Activated naive CD8-positive, alpha-beta T cell (primary cell): ENCODE results near the gene COPS9.

ENCODE experiments used
- H3K27ac Mint-ChIP-seq: one replicate; pipeline ENCODE4 v1.8.0; 2021; ENCODE audit warnings: mixed read lengths
- H3K27me3 Mint-ChIP-seq: one replicate; pipeline ENCODE4 v1.8.0; 2021; ENCODE audit warnings: mixed read lengths
- H3K36me3 Mint-ChIP-seq: one replicate; pipeline ENCODE4 v1.8.0; 2021; ENCODE audit warnings: mixed read lengths
- H3K4me1 Mint-ChIP-seq: one replicate; pipeline ENCODE4 v1.8.0; 2021; ENCODE audit warnings: low read depth, mixed read lengths
- H3K4me3 Mint-ChIP-seq: one replicate; pipeline ENCODE4 v1.8.0; 2021; ENCODE audit warnings: mild to moderate bottlenecking, mixed read lengths
- H3K9me3 Mint-ChIP-seq: one replicate; pipeline ENCODE4 v1.8.0; 2021; ENCODE audit warnings: low read depth, mixed read lengths

COPS9 gene

DNA sequence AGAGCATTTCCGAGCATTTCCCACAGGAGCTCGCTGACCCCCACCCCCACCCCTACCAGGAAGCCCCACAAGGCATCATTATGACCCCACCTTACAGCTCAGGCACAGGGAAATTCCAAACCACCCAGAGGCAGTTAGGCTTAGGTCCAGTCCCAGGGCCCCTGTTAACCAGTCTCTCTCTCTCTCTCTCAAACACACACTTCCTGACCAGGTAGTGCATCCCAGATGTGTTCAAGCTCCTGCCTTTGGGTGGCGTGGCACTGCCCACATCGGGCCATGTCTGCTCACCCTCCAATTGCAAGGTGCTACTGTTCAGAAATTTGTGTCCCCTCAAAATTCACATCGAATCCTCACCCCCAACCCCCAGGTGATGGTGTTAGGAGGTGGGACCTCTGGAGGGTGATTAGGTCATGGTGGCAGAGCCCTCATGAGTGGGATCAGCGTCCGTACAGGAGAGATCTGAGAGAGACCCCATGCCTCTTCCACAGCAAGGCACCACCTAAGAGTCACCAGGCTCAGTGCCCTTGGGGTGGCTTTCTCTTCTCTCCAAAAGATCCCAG, 8.8 kb downstream of the COPS9 start:
- peaks cover 11% of the 10 kb centered on the region for H3K36me3 Mint-ChIP-seq
- H3K27ac Mint-ChIP-seq, result no peak overlapping the region
- no peak overlapping the region for H3K4me3 Mint-ChIP-seq
- H3K4me1 Mint-ChIP-seq, result no peaks in the 10 kb centered on the region
- H3K27me3 Mint-ChIP-seq, result no peaks in the 10 kb centered on the region
- H3K9me3 Mint-ChIP-seq, result no peaks in the 10 kb centered on the region

DNA sequence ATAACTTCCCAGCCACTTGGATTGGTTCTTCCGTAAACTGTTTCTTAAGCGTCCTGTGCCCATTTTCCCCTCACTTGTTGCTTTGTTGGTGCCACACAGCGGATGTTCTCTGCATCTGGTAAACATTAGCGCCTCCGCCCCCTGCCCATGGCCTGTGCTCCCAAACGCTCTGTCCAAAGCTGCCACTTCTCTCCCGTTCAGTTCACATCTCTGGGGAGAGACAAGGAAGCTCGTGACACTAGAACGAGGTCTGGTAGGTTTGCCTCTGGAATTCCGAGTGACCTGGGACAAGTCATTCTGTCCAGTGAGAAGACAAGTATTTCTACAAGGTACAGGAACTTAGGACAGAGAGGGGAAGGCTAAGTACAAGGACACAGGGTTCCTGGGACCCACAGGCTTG, 9.4 kb downstream of the COPS9 start:
- peaks cover 2% of the 10 kb centered on the region for H3K4me1 Mint-ChIP-seq
- no peaks in the 10 kb centered on the region for H3K9me3 Mint-ChIP-seq
- peaks cover 9% of the 10 kb centered on the region for H3K36me3 Mint-ChIP-seq
- H3K27ac Mint-ChIP-seq, result no peak overlapping the region
- no peaks in the 10 kb centered on the region for H3K27me3 Mint-ChIP-seq
- H3K4me3 Mint-ChIP-seq, result no peak overlapping the region

DNA sequence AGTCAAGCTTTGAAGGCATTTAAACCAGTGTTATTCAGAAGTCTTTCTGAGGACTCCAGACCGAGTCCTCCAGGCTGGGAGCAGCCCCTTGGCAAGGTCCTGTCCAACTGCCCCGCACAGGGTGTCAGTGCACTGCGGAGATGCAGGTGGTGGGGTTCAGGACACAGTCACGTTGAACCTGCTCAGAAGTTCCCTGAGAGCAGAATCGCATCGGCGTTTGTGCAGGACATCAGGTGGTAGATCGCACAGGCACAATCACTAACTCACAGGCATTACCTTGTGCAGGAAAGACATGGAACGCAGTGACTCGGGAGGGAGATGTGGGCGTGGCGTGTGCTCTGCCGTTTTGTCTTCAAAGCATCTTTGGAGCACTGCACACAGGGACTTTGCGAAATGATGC, 10.4 kb downstream of the COPS9 start:
- H3K4me1 Mint-ChIP-seq, result peaks cover 8% of the 10 kb centered on the region
- H3K36me3 Mint-ChIP-seq, result peaks cover 9% of the 10 kb centered on the region
- no peaks in the 10 kb centered on the region for H3K9me3 Mint-ChIP-seq
- no peak overlapping the region for H3K27ac Mint-ChIP-seq
- no peak overlapping the region for H3K4me3 Mint-ChIP-seq
- H3K27me3 Mint-ChIP-seq, result no peaks in the 10 kb centered on the region

DNA sequence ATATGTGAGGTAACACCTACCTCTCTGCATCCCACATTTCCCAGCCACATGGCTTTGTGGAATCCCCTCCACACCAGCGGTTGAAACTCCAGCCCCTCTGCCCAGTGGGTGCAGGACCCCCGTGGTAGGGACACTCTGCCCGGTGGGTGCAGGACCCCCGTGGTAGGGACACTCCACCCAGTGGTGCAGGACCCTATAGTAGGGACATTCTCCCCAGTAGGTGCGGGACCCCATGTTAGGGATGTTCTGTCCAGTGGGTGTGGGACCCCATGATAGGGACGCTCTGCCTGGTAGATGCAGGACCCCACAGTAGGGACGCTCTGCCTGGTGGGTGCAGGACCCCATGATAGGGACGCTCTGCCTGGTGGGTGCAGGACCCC, 11.5 kb downstream of the COPS9 start:
- H3K27ac Mint-ChIP-seq, result no peak overlapping the region
- H3K36me3 Mint-ChIP-seq, result peaks cover 9% of the 10 kb centered on the region
- no peak overlapping the region for H3K4me3 Mint-ChIP-seq
- no peaks in the 10 kb centered on the region for H3K27me3 Mint-ChIP-seq
- no peaks in the 10 kb centered on the region for H3K9me3 Mint-ChIP-seq
- peaks cover 8% of the 10 kb centered on the region for H3K4me1 Mint-ChIP-seq

DNA sequence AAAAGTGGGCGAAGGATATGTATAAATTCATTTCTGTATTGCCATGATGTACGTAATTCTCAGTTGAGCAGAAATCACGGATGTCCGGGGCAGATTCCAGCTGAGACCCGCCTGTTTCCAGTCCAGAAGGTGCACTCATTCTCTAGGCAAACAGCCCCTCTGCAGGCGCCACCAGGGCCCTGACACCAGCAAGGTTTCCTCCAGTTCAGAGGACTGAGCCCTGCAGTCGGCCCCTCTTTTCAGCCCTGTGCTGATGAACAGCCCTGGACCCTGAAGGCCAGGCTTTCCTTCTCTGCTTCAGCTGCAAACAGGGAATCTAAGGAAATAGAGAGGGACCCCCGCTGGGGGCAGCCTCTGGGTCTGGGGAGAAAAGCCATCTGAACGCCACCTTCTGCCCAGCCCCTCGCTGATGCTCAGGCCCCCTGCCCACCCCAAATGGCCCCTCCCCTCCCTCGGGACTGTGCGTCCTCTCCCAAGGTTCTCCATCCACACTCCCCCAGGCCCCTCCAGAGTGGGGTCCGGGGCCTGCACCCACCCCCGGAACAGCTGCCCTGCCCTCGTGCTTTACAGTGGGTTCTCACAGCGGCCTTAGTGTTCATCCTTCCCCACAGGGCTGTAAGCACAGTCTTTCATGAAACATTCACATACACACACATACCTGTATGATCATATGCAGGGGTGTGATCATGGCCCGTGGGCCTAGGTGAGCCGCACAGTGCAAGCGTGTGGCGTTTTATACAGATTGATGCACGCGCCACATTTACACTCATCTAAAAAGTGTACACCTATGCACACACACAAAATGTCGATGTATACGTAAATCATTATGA, 12.1 kb downstream of the COPS9 start:
- H3K36me3 Mint-ChIP-seq, result peaks cover 9% of the 10 kb centered on the region
- H3K27ac Mint-ChIP-seq, result no peak overlapping the region
- H3K4me1 Mint-ChIP-seq, result peaks cover 8% of the 10 kb centered on the region
- H3K9me3 Mint-ChIP-seq, result no peaks in the 10 kb centered on the region
- peaks cover 1% of the 10 kb centered on the region for H3K27me3 Mint-ChIP-seq
- no peak overlapping the region for H3K4me3 Mint-ChIP-seq

DNA sequence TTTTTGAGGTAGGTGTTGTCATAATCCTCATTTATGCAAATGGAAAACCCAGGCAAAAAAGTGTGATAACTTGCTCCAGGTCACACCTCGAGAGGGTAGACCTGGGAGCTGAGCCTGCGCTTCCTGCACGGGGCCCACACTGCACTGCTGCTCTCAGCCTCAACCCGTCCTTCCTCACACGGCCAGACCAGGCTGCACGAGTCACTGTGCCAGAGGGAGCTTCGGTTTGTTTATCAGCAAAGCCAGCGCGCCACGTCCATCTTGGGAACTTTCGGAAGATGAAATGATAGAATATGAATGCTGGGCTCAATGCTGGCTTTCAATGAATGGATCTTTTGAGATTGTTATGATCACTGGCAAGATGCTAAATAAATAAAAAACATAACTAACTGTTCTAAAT, 14.4 kb downstream of the COPS9 start:
- H3K4me1 Mint-ChIP-seq, result peaks cover 8% of the 10 kb centered on the region
- peaks cover 1% of the 10 kb centered on the region for H3K27me3 Mint-ChIP-seq
- H3K36me3 Mint-ChIP-seq, result peaks cover 7% of the 10 kb centered on the region

DNA sequence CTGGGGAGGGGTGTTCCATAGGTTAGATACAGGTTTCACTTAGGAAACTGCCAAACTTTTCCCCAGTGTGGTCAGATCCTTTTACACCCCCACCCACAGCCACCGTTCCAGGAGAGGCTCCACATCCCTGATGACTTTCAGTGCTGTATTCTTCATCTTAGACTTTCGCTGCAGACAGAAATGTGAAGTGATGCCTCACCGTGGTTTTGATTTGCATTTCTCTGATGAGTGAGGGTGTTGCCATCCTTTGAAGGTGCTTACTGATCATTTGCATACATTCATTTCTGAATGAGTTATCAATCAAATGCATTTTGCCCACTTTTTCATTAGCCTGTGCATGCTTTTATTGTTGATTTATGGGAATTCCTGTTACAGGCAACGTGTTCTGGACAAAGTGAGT, 14.9 kb downstream of the COPS9 start:
- Mint-ChIP-seq H3K27ac (no peak overlapping the region), H3K27me3 (peaks cover 1% of the 10 kb centered on the region), H3K4me1 (peaks cover 8% of the 10 kb centered on the region), H3K9me3 (no peaks in the 10 kb centered on the region), H3K36me3 (peaks cover 6% of the 10 kb centered on the region), H3K4me3 (no peak overlapping the region)

More for the DNA sequence above, 14.4 kb downstream of the COPS9 start:
- Mint-ChIP-seq H3K9me3 (no peaks in the 10 kb centered on the region), H3K4me3 (no peak overlapping the region), H3K27ac (no peak overlapping the region)

DNA sequence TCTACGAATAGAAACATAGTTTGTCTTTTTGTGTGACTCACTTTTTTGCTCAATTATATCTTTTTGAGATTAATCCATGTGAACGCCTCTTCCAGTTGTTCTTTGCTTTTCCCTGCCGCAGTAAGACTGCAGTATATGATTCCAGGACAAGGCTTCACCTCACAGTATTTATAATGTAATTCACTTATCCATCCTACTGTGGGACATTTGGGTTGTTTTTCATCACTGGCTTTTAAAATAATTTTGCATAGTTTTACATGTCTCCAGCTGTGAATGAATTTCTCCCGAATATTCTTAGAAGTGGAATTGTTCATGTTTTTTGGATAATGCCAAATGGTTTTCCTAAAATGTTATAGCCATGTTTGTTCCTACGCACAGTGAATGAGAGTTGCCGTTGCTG, 21.9 kb downstream of the COPS9 start:
- Mint-ChIP-seq H3K27me3 (peaks cover 17% of the 10 kb centered on the region), H3K27ac (no peak overlapping the region), H3K4me1 (no peaks in the 10 kb centered on the region), H3K4me3 (no peak overlapping the region), H3K9me3 (no peaks in the 10 kb centered on the region), H3K36me3 (no peaks in the 10 kb centered on the region)

DNA sequence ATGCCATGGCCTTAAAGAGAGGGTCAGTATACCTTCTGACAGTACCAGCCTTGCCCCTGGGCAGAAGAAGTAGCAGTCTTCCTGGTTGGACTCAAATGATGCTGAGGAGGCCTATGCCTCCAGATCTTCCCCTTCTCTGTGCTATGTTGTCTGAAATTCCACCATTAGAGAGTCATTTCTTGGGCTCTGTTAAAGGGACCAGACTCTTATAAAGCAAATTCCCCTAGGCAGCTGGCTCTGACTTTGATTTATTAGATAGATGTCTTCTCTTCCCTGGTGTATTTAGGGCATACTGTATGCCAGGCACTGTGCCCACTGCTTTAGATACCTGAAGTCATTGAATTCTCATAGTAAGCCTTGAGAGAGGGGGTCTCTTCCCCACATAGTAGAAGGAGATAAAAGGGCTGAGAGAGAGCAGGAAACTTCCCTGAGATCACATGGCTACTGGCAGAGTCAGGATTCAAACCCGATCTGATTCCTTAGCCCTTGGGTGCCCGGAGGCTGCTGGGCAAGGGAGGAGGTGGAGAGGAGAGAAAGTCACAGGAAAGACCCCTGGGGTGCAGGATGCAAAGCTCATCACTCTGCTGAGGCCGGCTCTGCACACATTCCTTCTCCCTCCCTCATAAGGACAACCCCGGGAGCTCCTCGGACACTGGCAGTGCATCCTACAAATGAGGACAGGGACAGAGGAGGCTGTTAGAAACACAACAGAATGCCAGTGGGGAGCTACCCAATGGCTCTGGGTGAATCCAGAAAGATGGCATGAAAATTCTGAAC, 23.0 kb downstream of the COPS9 start:
- no peaks in the 10 kb centered on the region for H3K36me3 Mint-ChIP-seq
- H3K4me3 Mint-ChIP-seq, result no peak overlapping the region
- no peaks in the 10 kb centered on the region for H3K4me1 Mint-ChIP-seq
- no peak overlapping the region for H3K27ac Mint-ChIP-seq
- peaks cover 17% of the 10 kb centered on the region for H3K27me3 Mint-ChIP-seq
- no peaks in the 10 kb centered on the region for H3K9me3 Mint-ChIP-seq

DNA sequence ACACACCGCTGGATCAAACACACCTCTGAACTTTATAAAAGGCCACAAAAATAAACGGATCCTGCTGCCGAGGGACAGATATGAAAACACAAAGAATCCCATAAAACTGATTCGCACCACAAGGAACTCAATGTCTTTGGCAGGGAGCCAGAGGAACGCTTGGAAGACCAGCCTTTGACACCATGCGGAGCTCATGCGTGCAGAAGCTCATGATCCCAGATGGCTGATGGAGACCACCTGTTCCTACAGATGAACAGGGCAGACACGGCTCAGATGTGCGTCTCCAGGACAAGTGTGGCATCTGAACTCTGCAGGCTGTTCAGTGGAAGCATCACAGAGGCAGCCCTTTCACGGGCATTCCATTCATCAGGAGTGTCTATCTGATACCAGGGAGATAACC, 24.9 kb downstream of the COPS9 start:
- Mint-ChIP-seq H3K36me3 (no peaks in the 10 kb centered on the region), H3K4me3 (no peak overlapping the region), H3K9me3 (no peaks in the 10 kb centered on the region), H3K27ac (no peak overlapping the region), H3K27me3 (peaks cover 18% of the 10 kb centered on the region), H3K4me1 (no peaks in the 10 kb centered on the region)

DNA sequence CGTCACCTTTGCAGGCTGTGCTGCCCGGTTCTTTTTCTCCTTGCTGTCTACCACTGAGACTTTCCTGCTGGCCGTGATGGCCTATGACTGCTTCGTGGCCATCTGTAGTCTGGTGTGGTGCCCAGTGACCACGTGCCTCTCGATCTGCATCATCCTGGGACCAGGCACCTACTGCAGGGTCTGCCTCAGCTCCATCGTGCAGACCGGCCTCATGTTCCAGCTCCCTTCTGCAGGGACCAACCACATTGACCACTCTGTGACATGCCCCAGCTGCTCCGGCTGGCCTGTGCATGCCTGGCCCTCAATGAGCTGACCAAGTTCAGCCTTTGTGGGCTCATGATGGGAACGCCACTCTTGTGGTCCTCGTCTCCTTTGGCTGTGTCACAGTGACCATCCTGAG, 26.7 kb downstream of the COPS9 start:
- no peaks in the 10 kb centered on the region for H3K36me3 Mint-ChIP-seq

DNA sequence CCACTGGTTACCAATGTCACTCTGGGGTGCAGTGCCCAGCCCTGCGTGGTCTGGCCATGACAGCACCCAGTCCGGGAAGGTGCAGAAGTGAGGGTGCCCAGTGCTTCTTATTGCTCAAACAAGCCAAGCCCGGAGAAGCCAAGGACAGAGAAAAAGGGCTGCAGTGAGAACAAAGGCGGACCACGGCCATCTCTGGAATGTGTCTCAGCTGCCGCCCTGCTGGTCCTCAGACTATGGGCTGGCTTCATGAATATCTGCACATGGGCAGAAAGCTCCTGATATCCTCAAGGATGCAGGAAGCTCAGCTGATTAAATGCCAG, 28.7 kb downstream of the COPS9 start:
- no peaks in the 10 kb centered on the region for H3K9me3 Mint-ChIP-seq
- H3K27ac Mint-ChIP-seq, result no peak overlapping the region
- no peaks in the 10 kb centered on the region for H3K4me1 Mint-ChIP-seq
- no peaks in the 10 kb centered on the region for H3K36me3 Mint-ChIP-seq
- peaks cover 22% of the 10 kb centered on the region for H3K27me3 Mint-ChIP-seq
- no peak overlapping the region for H3K4me3 Mint-ChIP-seq

More for the DNA sequence above, 26.7 kb downstream of the COPS9 start:
- no peak overlapping the region for H3K27ac Mint-ChIP-seq
- H3K27me3 Mint-ChIP-seq, result peaks cover 16% of the 10 kb centered on the region
- no peaks in the 10 kb centered on the region for H3K4me1 Mint-ChIP-seq
- H3K4me3 Mint-ChIP-seq, result no peak overlapping the region
- no peaks in the 10 kb centered on the region for H3K9me3 Mint-ChIP-seq

DNA sequence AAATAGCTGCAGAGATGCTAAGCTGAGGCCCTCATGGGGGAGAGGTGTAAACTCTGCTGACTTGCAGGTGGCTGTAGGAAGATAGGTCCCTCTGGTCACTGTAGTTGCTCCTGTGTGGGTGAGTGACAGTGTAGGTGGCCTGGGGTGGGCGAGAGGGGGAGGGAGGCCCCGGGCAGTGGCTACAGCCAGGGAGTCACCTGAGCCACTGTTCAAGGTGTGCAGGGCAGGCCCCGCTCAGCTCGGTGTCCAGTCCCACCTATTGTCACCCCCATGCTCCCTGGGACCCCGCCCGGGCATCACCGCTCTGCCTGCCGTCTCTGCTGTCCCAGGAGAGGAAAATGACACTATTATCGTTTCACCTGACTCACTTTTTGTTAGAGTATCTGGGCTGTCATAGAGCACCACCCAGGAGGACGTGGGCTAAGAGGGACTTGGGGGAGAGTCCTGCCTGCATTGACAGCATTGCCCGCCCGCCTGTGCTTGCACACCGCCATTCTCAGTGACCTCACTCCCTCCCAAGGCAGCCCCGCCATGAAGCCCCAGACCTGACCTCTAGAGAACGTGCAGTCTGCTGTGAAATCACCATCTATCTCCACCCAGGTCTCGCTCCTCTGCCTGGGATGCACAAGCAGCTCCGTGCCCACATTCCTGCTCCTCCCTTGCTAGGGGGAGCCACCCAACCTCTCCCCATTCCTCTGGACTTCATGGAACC, 29.2 kb downstream of the COPS9 start:
- H3K9me3 Mint-ChIP-seq, result no peaks in the 10 kb centered on the region
- H3K27me3 Mint-ChIP-seq, result peaks cover 19% of the 10 kb centered on the region
- H3K27ac Mint-ChIP-seq, result no peak overlapping the region
- no peak overlapping the region for H3K4me3 Mint-ChIP-seq
- H3K36me3 Mint-ChIP-seq, result no peaks in the 10 kb centered on the region
- no peaks in the 10 kb centered on the region for H3K4me1 Mint-ChIP-seq

DNA sequence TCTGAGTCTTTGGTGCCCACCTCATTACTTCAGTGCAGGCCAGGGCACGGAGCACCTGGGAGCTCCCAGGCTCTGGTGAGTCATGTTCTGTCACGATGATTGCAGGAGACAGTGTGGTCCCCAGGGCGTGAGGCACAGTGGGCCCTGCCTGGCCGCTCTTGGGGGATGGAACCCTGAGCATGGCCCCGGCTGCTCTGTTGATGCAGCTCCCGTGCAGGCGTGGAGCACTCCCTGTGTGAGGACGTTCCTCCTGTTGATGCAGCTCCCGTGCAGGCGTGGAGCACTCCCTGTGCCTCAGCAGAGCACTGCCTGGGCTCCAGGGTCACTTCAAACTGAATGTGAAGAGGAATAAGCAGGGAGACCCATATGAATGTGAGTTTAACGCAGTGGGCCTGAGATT, 30.1 kb downstream of the COPS9 start:
- Mint-ChIP-seq H3K27ac (no peak overlapping the region), H3K36me3 (no peaks in the 10 kb centered on the region), H3K27me3 (peaks cover 15% of the 10 kb centered on the region), H3K4me3 (no peak overlapping the region), H3K9me3 (no peaks in the 10 kb centered on the region), H3K4me1 (no peaks in the 10 kb centered on the region)

DNA sequence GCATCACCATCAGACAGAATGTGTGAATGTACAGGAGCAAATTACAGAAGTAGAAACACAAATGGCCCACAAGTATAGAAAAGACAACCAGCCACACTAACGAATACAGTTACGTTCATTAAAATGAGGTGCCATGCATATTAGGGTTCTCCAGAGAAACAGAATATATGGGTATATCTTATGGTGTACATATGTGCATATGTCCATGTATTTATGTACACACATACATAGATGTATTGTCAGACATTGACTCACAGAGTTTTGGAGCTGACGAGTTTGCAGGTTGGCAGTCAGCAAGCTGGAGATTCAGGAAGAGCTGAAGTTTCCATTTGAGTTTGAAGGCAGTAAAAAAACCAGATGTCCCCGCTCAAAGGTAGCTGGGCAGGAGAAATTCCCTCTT, 33.0 kb downstream of the COPS9 start:
- H3K9me3 Mint-ChIP-seq, result peaks cover 8% of the 10 kb centered on the region

More for the DNA sequence above, 33.0 kb downstream of the COPS9 start:
- Mint-ChIP-seq H3K36me3 (peaks cover 4% of the 10 kb centered on the region), H3K27me3 (peaks cover 28% of the 10 kb centered on the region), H3K27ac (no peak overlapping the region), H3K4me1 (no peaks in the 10 kb centered on the region), H3K4me3 (no peak overlapping the region)
